ENCODE results near the gene BEND3.

DNA sequence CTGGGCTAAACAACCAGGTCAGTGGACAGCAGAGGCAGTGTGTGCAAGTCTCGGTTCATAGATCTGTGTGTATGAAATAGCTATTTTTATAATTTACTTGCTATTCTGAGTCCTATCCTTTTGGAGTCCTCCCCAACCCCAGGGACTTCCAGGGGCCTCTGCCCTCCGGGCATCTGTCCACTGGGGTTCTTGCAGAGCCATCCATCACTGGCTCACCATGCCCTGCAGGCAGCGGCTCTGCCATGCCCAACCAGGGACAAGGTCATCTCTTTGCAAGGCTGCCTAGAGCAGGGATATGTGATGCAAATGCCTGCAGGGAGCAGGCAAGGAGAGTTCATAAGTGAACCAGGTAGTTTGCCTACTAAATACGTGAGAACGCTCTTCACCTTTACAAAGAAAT is 10.5 kb upstream of the BEND3 start:
- TF ChIP-seq, protein P1, sequence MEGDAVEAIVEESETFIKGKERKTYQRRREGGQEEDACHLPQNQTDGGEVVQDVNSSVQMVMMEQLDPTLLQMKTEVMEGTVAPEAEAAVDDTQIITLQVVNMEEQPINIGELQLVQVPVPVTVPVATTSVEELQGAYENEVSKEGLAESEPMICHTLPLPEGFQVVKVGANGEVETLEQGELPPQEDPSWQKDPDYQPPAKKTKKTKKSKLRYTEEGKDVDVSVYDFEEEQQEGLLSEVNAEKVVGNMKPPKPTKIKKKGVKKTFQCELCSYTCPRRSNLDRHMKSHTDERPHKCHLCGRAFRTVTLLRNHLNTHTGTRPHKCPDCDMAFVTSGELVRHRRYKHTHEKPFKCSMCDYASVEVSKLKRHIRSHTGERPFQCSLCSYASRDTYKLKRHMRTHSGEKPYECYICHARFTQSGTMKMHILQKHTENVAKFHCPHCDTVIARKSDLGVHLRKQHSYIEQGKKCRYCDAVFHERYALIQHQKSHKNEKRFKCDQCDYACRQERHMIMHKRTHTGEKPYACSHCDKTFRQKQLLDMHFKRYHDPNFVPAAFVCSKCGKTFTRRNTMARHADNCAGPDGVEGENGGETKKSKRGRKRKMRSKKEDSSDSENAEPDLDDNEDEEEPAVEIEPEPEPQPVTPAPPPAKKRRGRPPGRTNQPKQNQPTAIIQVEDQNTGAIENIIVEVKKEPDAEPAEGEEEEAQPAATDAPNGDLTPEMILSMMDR (IDR thresholded peaks at IDR 0.05), result no peak
- TF ChIP-seq POLR2A (IDR thresholded peaks at IDR 0.05), result no peak

All from upper lobe of left lung (tissue), 4 donors.